ENCODE data around the gene PPIL6.

PPIL6 gene

GRCh38 chr6:109360791-109361190 lies 79.6 kb downstream of the PPIL6 start:
- no peak for DNase-seq

- no peak for DNase-seq
These were observed 80.1 kb downstream of the PPIL6 start for GRCh38 chr6:109360281-109360680.

- no peak for DNase-seq
These were observed 81.2 kb downstream of the PPIL6 start for GRCh38 chr6:109359248-109359647.

GRCh38 chr6:109358204-109358603 lies 82.2 kb downstream of the PPIL6 start:
- DNase-seq: no peak

- no peak for DNase-seq
These were observed 84.2 kb downstream of the PPIL6 start for GRCh38 chr6:109356237-109356636.

GRCh38 chr6:109351231-109352130 lies 88.9 kb downstream of the PPIL6 start:
- peak; percentile 44 to 62 (median 45) for DNase-seq

- DNase-seq: no peak
These were observed 90.9 kb downstream of the PPIL6 start for GRCh38 chr6:109349419-109349987.

- DNase-seq: peak; percentile 33 to 43 (median 40)
These were observed 92.2 kb downstream of the PPIL6 start for GRCh38 chr6:109348226-109348625.

- no peak for DNase-seq
These were observed 92.6 kb downstream of the PPIL6 start for GRCh38 chr6:109347779-109348178.

GRCh38 chr6:109345986-109346385 lies 94.4 kb downstream of the PPIL6 start:
- DNase-seq: no peak

- no peak for DNase-seq
These were observed 96.2 kb downstream of the PPIL6 start for GRCh38 chr6:109344226-109344625.

- DNase-seq: no peak
These were observed 96.9 kb downstream of the PPIL6 start for GRCh38 chr6:109343518-109343917.

GRCh38 chr6:109342911-109343310 lies 97.5 kb downstream of the PPIL6 start:
- DNase-seq: no peak

- no peak for DNase-seq
These were observed 97.9 kb downstream of the PPIL6 start for GRCh38 chr6:109342506-109342905.

- no peak for DNase-seq
These were observed 99.6 kb downstream of the PPIL6 start for GRCh38 chr6:109340811-109341210.

Measured in suppressor macrophage treated with lipopolysaccharide for 1 hour (primary cell).